IMR-90 (cell line): Measurements from ENCODE around the gene ZFAND5. TPM values are rescaled to one million over a fixed set of nuclear protein-coding genes. Genes with fewer than 3 reads are reported as not detected.

Source experiments
- ATAC-seq: fragments of 200-7000 bp; cut with Tn5 transposase; 2 replicates; pipeline ENCODE4 v1.9.1; 2020; ENCODE audit warnings: low read depth, mild to moderate bottlenecking, moderate library complexity
- BruUV-seq: library from RNA; stranded (reverse); fragments of 400-500 nt; replicated peaks from 2 replicates; lab custom pipeline; 2021; lab: Mats Ljungman, UMichigan
- CTCF ChIA-PET: fragments of 300-600 bp; formaldehyde crosslinking; extraction: SDS; loops from one replicate; lab custom pipeline; 2021; ENCODE audit warnings: antibody characterized with exemption; lab: Yijun Ruan, JAX
- POLR2A ChIA-PET: fragments of 300-600 bp; sonication (Branson Sonifier 250); formaldehyde crosslinking; loops from one replicate; lab custom pipeline; 2022; ENCODE audit warnings: antibody characterized with exemption; ENCODE audit not compliant: unreplicated experiment; lab: Charles Lee
- DNase-seq: peaks from one replicate; pipeline ENCODE4 v3.0.0; 2013
- H2AFZ ChIP-seq: replicated peaks from 2 replicates; pipeline ENCODE3; 2013; ENCODE audit warnings: low read length, mild to moderate bottlenecking; ENCODE audit not compliant: poor library complexity
- H2AK5ac ChIP-seq: 2 replicates; pipeline ENCODE4 v1.6.1; 2013; ENCODE audit warnings: low read depth, low read length, inconsistent platforms
- H2AK9ac ChIP-seq: replicated peaks from 2 replicates; pipeline ENCODE3; 2013; ENCODE audit warnings: mild to moderate bottlenecking, low read depth, low read length, moderate library complexity; ENCODE audit not compliant: poor library complexity
- H2BK120ac ChIP-seq: 2 replicates; pipeline ENCODE4 v1.6.1; 2013; ENCODE audit warnings: low read depth, low read length, inconsistent platforms
- H2BK15ac ChIP-seq: 3 replicates; pipeline ENCODE4 v1.6.1; 2013; ENCODE audit warnings: low read depth, low read length, inconsistent platforms
- H2BK20ac ChIP-seq: 2 replicates; pipeline ENCODE4 v1.6.1; 2013; ENCODE audit warnings: low read depth, mild to moderate bottlenecking, inconsistent platforms, low read length, moderate library complexity
- H2BK5ac ChIP-seq: 2 replicates; pipeline ENCODE4 v1.6.1; 2013; ENCODE audit warnings: mild to moderate bottlenecking, low read depth, low read length, inconsistent platforms; ENCODE audit not compliant: poor library complexity, severe bottlenecking
- H3K14ac ChIP-seq: replicated peaks from 2 replicates; pipeline ENCODE4 v1.6.1; 2013; ENCODE audit warnings: low read depth, low read length, inconsistent platforms
- H3K18ac ChIP-seq: 2 replicates; pipeline ENCODE4 v1.6.1; 2013; ENCODE audit warnings: low read depth, low read length, control low read depth
- H3K23ac ChIP-seq: 2 replicates; pipeline ENCODE4 v1.6.1; 2013; ENCODE audit warnings: low read depth, low read length, inconsistent platforms
- H3K27ac ChIP-seq: 2 replicates; pipeline ENCODE4 v1.5.1; 2013; ENCODE audit warnings: mild to moderate bottlenecking, control low read depth, low read length; ENCODE audit not compliant: insufficient read depth
- H3K27me3 ChIP-seq: 2 replicates; pipeline ENCODE4 v1.6.1; 2013; ENCODE audit warnings: low read length; ENCODE audit not compliant: control insufficient read depth, insufficient read depth
- H3K36me3 ChIP-seq: 2 replicates; pipeline ENCODE4 v1.6.1; 2013; ENCODE audit warnings: low read length, mixed read lengths; ENCODE audit not compliant: control insufficient read depth, insufficient read depth
- H3K4ac ChIP-seq: 2 replicates; pipeline ENCODE4 v1.6.1; 2013; ENCODE audit warnings: low read depth, low read length, inconsistent platforms
- H3K4me1 ChIP-seq: 2 replicates; pipeline ENCODE4 v1.6.1; 2013; ENCODE audit warnings: low read length, mixed read lengths; ENCODE audit not compliant: control insufficient read depth, insufficient read depth
- H3K4me2 ChIP-seq: 2 replicates; pipeline ENCODE4 v1.6.1; 2013; ENCODE audit warnings: low read depth, mild to moderate bottlenecking, control low read depth, low read length, moderate library complexity
- H3K4me3 ChIP-seq: 2 replicates; pipeline ENCODE4 v1.5.1; 2013; ENCODE audit warnings: low read depth, mild to moderate bottlenecking, control low read depth, low read length, moderate library complexity; ENCODE audit not compliant: insufficient read depth
- H3K56ac ChIP-seq: 2 replicates; pipeline ENCODE4 v1.6.1; 2013; ENCODE audit warnings: low read length, inconsistent platforms; ENCODE audit not compliant: insufficient read depth; ENCODE audit errors: extremely low read depth
- H3K79me1 ChIP-seq, 2 experiments: 2 replicates each; pipeline ENCODE4 v1.6.1; 2013; ENCODE audit warnings: low read length in 2 of 2, inconsistent platforms in 1 of 2, low read depth in 1 of 2
- H3K9ac ChIP-seq: 2 replicates; pipeline ENCODE4 v1.6.1; 2013; ENCODE audit warnings: low read depth, low read length, control low read depth
- H3K9me1 ChIP-seq: 2 replicates; pipeline ENCODE4 v1.6.1; 2013; ENCODE audit warnings: low read length, inconsistent platforms; ENCODE audit not compliant: insufficient read depth
- H3K9me3 ChIP-seq: 2 replicates; pipeline ENCODE4 v1.6.1; 2013; ENCODE audit warnings: low read length; ENCODE audit not compliant: control insufficient read depth, insufficient read depth
- H4K20me1 ChIP-seq: 2 replicates; pipeline ENCODE4 v1.6.1; 2013; ENCODE audit warnings: low read length, inconsistent platforms; ENCODE audit not compliant: insufficient read depth
- H4K5ac ChIP-seq: 2 replicates; pipeline ENCODE4 v1.6.1; 2013; ENCODE audit warnings: mild to moderate bottlenecking, low read depth, low read length, control low read depth
- H4K8ac ChIP-seq, 2 experiments: 2 replicates each; pipeline ENCODE4 v1.6.1; 2013; ENCODE audit warnings: low read depth in 2 of 2, low read length in 2 of 2, control low read depth in 1 of 2, inconsistent platforms in 1 of 2
- H4K91ac ChIP-seq: 2 replicates; pipeline ENCODE4 v1.6.1; 2013; ENCODE audit warnings: low read depth, low read length, inconsistent platforms; ENCODE audit not compliant: insufficient read depth
- MAFK ChIP-seq: IDR thresholded peaks from 2 replicates; pipeline ENCODE4 v1.6.1; 2012; ENCODE audit warnings: low read depth, low read length, improper control_type of control experiment
- WGBS, 2 experiments: methylation state at CpG; one replicate each; pipeline versions ENCODE4 v1.1.5 to v1.1.7; 2013; ENCODE audit warnings: missing lambda C conversion rate in 2 of 2; ENCODE audit not compliant: insufficient read length in 1 of 2; ENCODE audit errors: extremely low coverage in 2 of 2; 5-methylcytosine and 5-hydroxymethylcytosine counted together
- dilution Hi-C: fragments of 300-500 bp; cut with HindIII; formaldehyde crosslinking; loops from one replicate; pipeline ENCODE4 v1.14.3; 2018; ENCODE audit warnings: low sequenced_read_pairs; ENCODE audit not compliant: unreplicated experiment
- in situ Hi-C: fragments of 300-500 bp; cut with MboI; formaldehyde crosslinking; loops from 3 replicates; pipeline ENCODE4 v1.14.3; 2019; ENCODE audit warnings: low sequenced_read_pairs, inconsistent platforms, mixed read lengths
- intact Hi-C: fragments of 100-400 bp; cut with micrococcal nuclease; formaldehyde crosslinking; loops from 2 replicates; pipeline ENCODE4 v1.10.0; 2022
- polyA plus RNA-seq, 3 experiments: library from polyadenylated mRNA; depleted of rRNA; stranded (reverse); fragments of >200 nt; gene quantifications; 2 replicates each; pipeline ENCODE4 v1.2.3, GENCODE V29; 2012; ENCODE audit warnings: low replicate concordance in 1 of 3
- total RNA-seq: library from RNA; depleted of rRNA; stranded (reverse); fragments of >200 nt; gene quantifications from 2 replicates; pipeline ENCODE4 v1.2.3, GENCODE V29; 2012

ZFAND5 gene
- total and polyA plus RNA-seq, 2 of the 4 experiments (the other 2 are of a cell fraction), result 35.8 to 85.2 TPM

DNA sequence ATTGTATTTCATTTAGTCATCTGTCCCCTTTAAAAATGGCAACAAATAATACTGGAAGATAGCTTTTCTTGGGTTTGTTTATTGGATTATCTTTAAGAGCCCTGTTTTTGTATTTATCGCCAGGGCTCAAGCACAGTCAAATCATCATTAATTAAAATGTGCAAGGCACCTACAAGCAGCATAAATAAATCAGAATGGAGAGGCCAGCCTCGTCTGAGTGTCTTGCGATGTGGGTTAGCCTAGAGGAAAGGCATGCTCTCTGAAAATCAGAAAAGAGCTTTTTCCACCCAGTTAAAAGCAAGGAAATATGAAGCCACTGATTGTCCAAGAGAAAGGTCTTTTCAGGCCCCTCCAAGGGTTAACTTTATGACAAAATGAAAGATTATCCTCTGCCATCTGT lies 31.8 kb downstream of the ZFAND5 start:
- Histone ChIP-seq H3K27me3 (peaks cover 5% of the 10 kb centered on the region), H3K14ac (no peak overlapping the region), H3K27ac (no peak overlapping the region), H3K36me3 (no peaks in the 10 kb centered on the region), H3K23ac (no peak overlapping the region), H3K18ac (no peak overlapping the region), H2AFZ (no peak overlapping the region), H4K20me1 (no peaks in the 10 kb centered on the region), H4K91ac (no peak overlapping the region), H3K4me1 (no peaks in the 10 kb centered on the region), H3K9me3 (no peaks in the 10 kb centered on the region), H3K4ac (no peak overlapping the region), H2AK5ac (no peak overlapping the region), H3K9me1 (no peaks in the 10 kb centered on the region), H3K4me2 (no peak overlapping the region), H4K5ac (no peak overlapping the region), H3K9ac (no peak overlapping the region), H3K79me1 (no peaks in the 10 kb centered on the region), H3K56ac (no peak overlapping the region), H2BK5ac (no peak overlapping the region), H2BK20ac (no peak overlapping the region), H2BK15ac (no peak overlapping the region), H2AK9ac (no peak overlapping the region), H4K8ac (no peak overlapping the region), H2BK120ac (no peak overlapping the region), H3K4me3 (no peak overlapping the region)
- ATAC-seq, result no peak
- no peak for DNase-seq
- intact Hi-C loops (no loop called here), in situ Hi-C loops (no loop called here), dilution Hi-C loops (no loop called here)
- TF ChIP-seq MAFK, result no peak
- no CpG with 5 or more reads among the region's 3 CpGs for WGBS, 2 experiments
- CTCF ChIA-PET, result no interaction called here
- no TSS peak for BruUV-seq
- POLR2A ChIA-PET, result interaction anchor here (0.6 kb wide), 1 partner anchor 18 kb away, joined by 3 read pairs; no protein-coding TSS in a partner anchor
